DOHH2 (cell line): Measurements from ENCODE around the gene QDPR.
"Not testable (repeated sequence)": the region's sequence is repeated elsewhere in the genome, so short reads cannot be mapped to it uniquely, and the experiment has no call there.

ENCODE experiments used
- H3F3A ChIP-seq: fragments of 200-600 bp; sonication (generic), shearing (Covaris generic); 2 replicates; pipeline ENCODE4 v1.6.0; 2016; ENCODE audit warnings: antibody characterized with exemption, mild to moderate bottlenecking; ENCODE audit not compliant: control insufficient read depth, insufficient read depth
- H3K27ac ChIP-seq: fragments of 200-600 bp; sonication (generic); 2 replicates; pipeline ENCODE4 v1.5.1; 2014; ENCODE audit warnings: low read depth, mild to moderate bottlenecking, low read length, moderate library complexity
- H3K27me3 ChIP-seq: fragments of 200-600 bp; sonication (generic); 2 replicates; pipeline ENCODE4 v1.6.1; 2014; ENCODE audit warnings: mild to moderate bottlenecking, low read length, mixed read lengths; ENCODE audit not compliant: control insufficient read depth
- H3K36me3 ChIP-seq: fragments of 200-600 bp; sonication (generic); 2 replicates; pipeline ENCODE4 v1.6.1; 2014; ENCODE audit warnings: mild to moderate bottlenecking, low read length, moderate library complexity, mixed read lengths; ENCODE audit not compliant: control insufficient read depth
- H3K4me1 ChIP-seq: fragments of 200-600 bp; sonication (generic); 2 replicates; pipeline ENCODE4 v1.6.1; 2014; ENCODE audit warnings: mild to moderate bottlenecking, low read length, mixed read lengths; ENCODE audit not compliant: control insufficient read depth
- H3K4me2 ChIP-seq: fragments of 200-600 bp; sonication (generic); 2 replicates; pipeline ENCODE4 v1.6.0; 2014; ENCODE audit warnings: mild to moderate bottlenecking, low read length, moderate library complexity
- H3K4me3 ChIP-seq: fragments of 200-600 bp; sonication (generic); 2 replicates; pipeline ENCODE4 v1.5.1; 2014; ENCODE audit warnings: mild to moderate bottlenecking, low read length, mixed read lengths
- H3K79me2 ChIP-seq: fragments of 200-600 bp; sonication (generic); 2 replicates; pipeline ENCODE4 v1.6.1; 2014; ENCODE audit warnings: mild to moderate bottlenecking, low read length, mixed read lengths; ENCODE audit not compliant: control insufficient read depth
- H3K9me2 ChIP-seq: fragments of 200-600 bp; sonication (generic); replicated peaks from 2 replicates; pipeline ENCODE4 v1.6.1; 2014; ENCODE audit warnings: mild to moderate bottlenecking, low read length, mixed read lengths; ENCODE audit not compliant: control insufficient read depth
- H3K9me3 ChIP-seq: fragments of 200-600 bp; sonication (generic); 2 replicates; pipeline ENCODE4 v1.6.1; 2014; ENCODE audit warnings: antibody characterized with exemption, low read length, mixed read lengths; ENCODE audit not compliant: control insufficient read depth, insufficient read depth
- H4K20me1 ChIP-seq: fragments of 200-600 bp; sonication (generic); 2 replicates; pipeline ENCODE4 v1.6.0; 2014; ENCODE audit warnings: low read depth, mild to moderate bottlenecking, antibody characterized with exemption, low read length, moderate library complexity; ENCODE audit not compliant: control insufficient read depth, insufficient read depth
- EZH2phosphoT487 ChIP-seq: fragments of 200-600 bp; sonication (generic); IDR thresholded peaks from 2 replicates; pipeline ENCODE4 v1.6.1; 2017; ENCODE audit warnings: borderline replicate concordance, mild to moderate bottlenecking, antibody characterized with exemption, low read length, moderate library complexity, mixed read lengths
- TF ChIP-seq, protein P1 (sequence below): fragments of 200-600 bp; sonication (generic); IDR thresholded peaks from one replicate; pipeline ENCODE4 v1.5.1; 2014; ENCODE audit warnings: antibody characterized with exemption, mild to moderate bottlenecking, low read depth, low read length; ENCODE audit not compliant: poor library complexity, severe bottlenecking

The QDPR gene

DNA sequence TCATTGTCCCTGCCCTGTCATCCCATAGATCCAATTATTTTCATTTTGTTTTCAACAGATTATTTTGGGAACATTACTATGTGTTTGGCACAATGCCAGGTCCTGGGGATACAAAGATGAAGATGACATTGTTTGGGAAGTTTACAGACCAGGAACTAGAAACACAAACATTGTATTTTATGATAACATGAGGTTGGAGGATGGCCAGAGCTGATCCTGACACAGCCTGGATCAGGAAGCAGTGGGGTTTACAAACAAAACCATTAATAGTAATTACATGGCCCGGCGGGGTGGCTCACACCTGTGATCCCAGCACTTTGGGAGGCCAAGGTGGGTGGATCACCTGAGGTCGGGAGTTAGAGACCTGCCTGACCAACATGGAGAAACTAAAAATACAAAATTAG is 32.9 kb upstream of the QDPR start:
- Histone ChIP-seq H3K27ac (no peak overlapping the region), H3K4me3 (no peak overlapping the region), H3K27me3 (peaks cover 7% of the 10 kb centered on the region), H4K20me1 (no peaks in the 10 kb centered on the region), H3K4me1 (peaks cover 3% of the 10 kb centered on the region), H3F3A (no peaks in the 10 kb centered on the region), H3K9me3 (no peaks in the 10 kb centered on the region), H3K36me3 (no peaks in the 10 kb centered on the region), H3K79me2 (no peaks in the 10 kb centered on the region), H3K4me2 (no peak overlapping the region), H3K9me2 (no peaks in the 10 kb centered on the region)
- TF ChIP-seq, protein P1, sequence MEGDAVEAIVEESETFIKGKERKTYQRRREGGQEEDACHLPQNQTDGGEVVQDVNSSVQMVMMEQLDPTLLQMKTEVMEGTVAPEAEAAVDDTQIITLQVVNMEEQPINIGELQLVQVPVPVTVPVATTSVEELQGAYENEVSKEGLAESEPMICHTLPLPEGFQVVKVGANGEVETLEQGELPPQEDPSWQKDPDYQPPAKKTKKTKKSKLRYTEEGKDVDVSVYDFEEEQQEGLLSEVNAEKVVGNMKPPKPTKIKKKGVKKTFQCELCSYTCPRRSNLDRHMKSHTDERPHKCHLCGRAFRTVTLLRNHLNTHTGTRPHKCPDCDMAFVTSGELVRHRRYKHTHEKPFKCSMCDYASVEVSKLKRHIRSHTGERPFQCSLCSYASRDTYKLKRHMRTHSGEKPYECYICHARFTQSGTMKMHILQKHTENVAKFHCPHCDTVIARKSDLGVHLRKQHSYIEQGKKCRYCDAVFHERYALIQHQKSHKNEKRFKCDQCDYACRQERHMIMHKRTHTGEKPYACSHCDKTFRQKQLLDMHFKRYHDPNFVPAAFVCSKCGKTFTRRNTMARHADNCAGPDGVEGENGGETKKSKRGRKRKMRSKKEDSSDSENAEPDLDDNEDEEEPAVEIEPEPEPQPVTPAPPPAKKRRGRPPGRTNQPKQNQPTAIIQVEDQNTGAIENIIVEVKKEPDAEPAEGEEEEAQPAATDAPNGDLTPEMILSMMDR, result no peak
- no peak for TF ChIP-seq EZH2phosphoT487

DNA sequence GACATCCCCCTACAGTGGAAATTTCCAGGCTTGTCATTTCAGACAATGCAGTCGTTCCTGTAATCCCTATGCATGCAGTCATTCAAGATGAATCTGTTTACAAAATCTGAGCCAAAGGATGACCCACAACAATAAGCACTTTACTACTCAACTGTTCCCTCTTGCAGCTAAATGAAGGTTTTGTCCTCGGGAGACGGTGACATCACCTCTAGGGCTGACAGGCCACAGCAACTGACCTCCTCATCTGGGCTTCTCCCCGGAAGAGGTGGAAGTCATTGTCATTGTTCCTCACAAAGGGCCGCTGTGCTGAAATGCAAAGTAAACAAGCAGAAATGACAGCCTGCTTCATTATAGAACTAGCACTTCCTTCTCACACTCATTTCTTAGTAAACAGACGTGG is 32.3 kb upstream of the QDPR start:
- Histone ChIP-seq H3K27ac (no peak overlapping the region), H4K20me1 (no peaks in the 10 kb centered on the region), H3K36me3 (no peaks in the 10 kb centered on the region), H3K4me1 (no peaks in the 10 kb centered on the region), H3K27me3 (peaks cover 7% of the 10 kb centered on the region), H3K4me3 (no peak overlapping the region), H3K4me2 (no peak overlapping the region), H3F3A (no peaks in the 10 kb centered on the region), H3K9me2 (no peaks in the 10 kb centered on the region), H3K9me3 (no peaks in the 10 kb centered on the region), H3K79me2 (no peaks in the 10 kb centered on the region)
- TF ChIP-seq, protein P1, result no peak
- no peak for TF ChIP-seq EZH2phosphoT487

DNA sequence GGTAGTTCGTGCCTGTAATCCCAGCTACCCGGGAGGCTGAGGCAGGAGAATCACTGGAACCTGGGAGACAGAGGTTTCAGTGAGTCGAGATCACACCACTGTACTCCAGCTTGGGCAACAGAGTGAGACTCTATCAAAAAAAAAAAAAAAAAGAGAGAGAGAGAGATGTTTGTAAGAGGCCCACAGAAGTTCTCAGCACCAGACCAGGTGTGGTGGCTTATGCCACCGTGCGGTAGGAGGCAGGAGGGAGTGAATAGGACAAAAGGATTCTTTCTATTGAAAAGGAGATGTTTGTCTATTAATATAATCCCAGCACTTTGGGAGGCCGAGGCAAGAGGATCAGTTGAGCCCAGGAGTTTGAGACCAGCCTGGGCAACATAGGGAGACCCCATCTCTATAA is 25.2 kb upstream of the QDPR start:
- H3K4me1 ChIP-seq, H3K4me2 ChIP-seq, H4K20me1 ChIP-seq, H3K27ac ChIP-seq, H3K4me3 ChIP-seq, H3K36me3 ChIP-seq, H3F3A ChIP-seq, H3K27me3 ChIP-seq, H3K9me2 ChIP-seq, H3K9me3 ChIP-seq, H3K79me2 ChIP-seq: not testable (repeated sequence)

DNA sequence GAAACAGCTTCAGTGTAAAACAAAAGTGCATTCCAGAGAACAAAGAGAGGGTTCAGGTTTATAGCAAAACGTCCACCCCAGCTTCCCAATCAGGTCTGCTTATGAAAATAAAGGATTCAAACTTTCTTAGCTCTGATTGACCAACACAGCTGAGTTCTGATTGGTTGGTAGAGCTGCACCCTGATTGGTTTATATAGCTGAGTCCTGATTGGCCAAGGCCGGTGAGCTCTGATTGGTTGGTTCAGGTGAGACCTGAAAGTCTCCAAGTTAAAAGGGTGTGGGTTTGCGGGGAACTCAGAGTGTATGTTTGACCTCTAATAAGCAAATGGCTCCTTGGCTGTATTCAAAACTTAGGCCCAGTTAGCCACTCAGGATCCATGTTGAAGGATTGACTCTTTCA is 24.0 kb upstream of the QDPR start:
- Histone ChIP-seq H4K20me1 (no peaks in the 10 kb centered on the region), H3K36me3 (no peaks in the 10 kb centered on the region), H3K9me2 (no peaks in the 10 kb centered on the region), H3K4me3 (no peak overlapping the region), H3K9me3 (peaks cover 3% of the 10 kb centered on the region; the same call in 1 of the 2 replicates), H3K4me1 (no peaks in the 10 kb centered on the region), H3K27me3 (peaks cover 15% of the 10 kb centered on the region), H3K27ac (no peak overlapping the region), H3F3A (no peaks in the 10 kb centered on the region), H3K79me2 (no peaks in the 10 kb centered on the region), H3K4me2 (no peak overlapping the region)
- TF ChIP-seq, protein P1, result no peak
